Peyer's patch (tissue), 4 donors: ENCODE measurements around the gene CACNA2D1. TPM values are rescaled to one million over a fixed set of nuclear protein-coding genes. Genes with fewer than 3 reads are reported as not detected.

Source experiments
- DNase-seq, 3 donors: peaks; one replicate each; pipeline ENCODE4 v3.0.0-alpha.2; 2017 to 2019
- H3K27ac ChIP-seq, 4 donors: fragments of 200-600 bp; sonication (generic); one replicate each; pipeline ENCODE4 v1.5.1; 2016 to 2019
- H3K27me3 ChIP-seq, 2 donors: fragments of 200-600 bp; sonication (generic); one replicate each; pipeline ENCODE4 v1.5.1; 2019
- H3K36me3 ChIP-seq, 3 donors: fragments of 200-600 bp; sonication (generic); one replicate each; pipeline ENCODE4 v1.5.1; 2016 to 2019
- H3K4me1 ChIP-seq, 4 donors: fragments of 200-600 bp; sonication (generic); one replicate each; pipeline ENCODE4 v1.5.1; 2016 to 2019
- H3K4me3 ChIP-seq, 4 donors: fragments of 200-600 bp; sonication (generic); 1 replicate in 3 of 4; 2 replicates in 1 of 4; pipeline ENCODE4 v1.5.1; 2016 to 2019; ENCODE audit warnings: mild to moderate bottlenecking in 1 of 4
- H3K9me3 ChIP-seq, 4 donors: fragments of 200-600 bp; sonication (generic); one replicate each; pipeline ENCODE4 v1.5.1; 2016 to 2019; ENCODE audit warnings: mild to moderate bottlenecking in 1 of 4
- CTCF ChIP-seq, 6 experiments: fragments of 450-650 bp in 4 of 6; fragments of 200-600 bp in 2 of 6; sonication (generic) in 1 of 6; IDR thresholded peaks; one replicate each; pipeline ENCODE4 v1.5.1; 2017 to 2019; ENCODE audit warnings: antibody characterized with exemption in 6 of 6, mild to moderate bottlenecking in 3 of 6, moderate library complexity in 1 of 6
- POLR2A ChIP-seq, 2 donors: fragments of 450-650 bp; IDR thresholded peaks; one replicate each; pipeline ENCODE4 v1.5.1; 2017; ENCODE audit warnings: antibody characterized with exemption in 2 of 2, mild to moderate bottlenecking in 2 of 2, moderate library complexity in 2 of 2
- total RNA-seq, 4 donors: library from RNA; depleted of rRNA; stranded (reverse); fragments of >200 nt; gene quantifications; one replicate each; pipeline ENCODE4 v1.1.0, GENCODE V29; 2016

Gene CACNA2D1
- total RNA-seq, 4 donors from 2014 or later, result 5.5 to 85.0 (median 11.5) TPM

- no peak for DNase-seq
- Histone ChIP-seq H3K36me3 (no peaks in the 10 kb centered on the region), H3K4me3 (no peak overlapping the region), H3K4me1 (no peaks in the 10 kb centered on the region), H3K27ac (no peak overlapping the region), H3K9me3 (no peaks in the 10 kb centered on the region), H3K27me3 (no peaks in the 10 kb centered on the region)
- TF ChIP-seq CTCF (IDR thresholded peaks at IDR 0.05) (no peak), POLR2A (IDR thresholded peaks at IDR 0.05) (no peak)
Observed at GRCh38 chr7:82098414-82098813, 345.2 kb downstream of the CACNA2D1 start.

- DNase-seq, result no peak
- Histone ChIP-seq H3K36me3 (no peaks in the 10 kb centered on the region), H3K9me3 (no peaks in the 10 kb centered on the region), H3K27me3 (no peaks in the 10 kb centered on the region), H3K27ac (no peak overlapping the region), H3K4me1 (no peaks in the 10 kb centered on the region), H3K4me3 (no peak overlapping the region)
- TF ChIP-seq CTCF (IDR thresholded peaks at IDR 0.05) (no peak), POLR2A (IDR thresholded peaks at IDR 0.05) (no peak)
Observed at GRCh38 chr7:82091126-82091684, 352.4 kb downstream of the CACNA2D1 start.

- Histone ChIP-seq H3K4me3 (no peak overlapping the region), H3K9me3 (no peaks in the 10 kb centered on the region), H3K27me3 (no peaks in the 10 kb centered on the region), H3K36me3 (no peaks in the 10 kb centered on the region), H3K27ac (no peak overlapping the region), H3K4me1 (no peaks in the 10 kb centered on the region)
- TF ChIP-seq CTCF (IDR thresholded peaks at IDR 0.05), result no peak
- TF ChIP-seq POLR2A (IDR thresholded peaks at IDR 0.05), result no peak
- DNase-seq, result no peak
Observed at GRCh38 chr7:82087099-82087498, 356.5 kb downstream of the CACNA2D1 start.

GRCh38 chr7:82085116-82085515, 358.5 kb downstream of the CACNA2D1 start:
- no peaks in the 10 kb centered on the region for H3K36me3 ChIP-seq
- DNase-seq, result no peak

GRCh38 chr7:82081644-82082224, 361.8 kb downstream of the CACNA2D1 start:
- H3K4me3 ChIP-seq, result no peak overlapping the region
- TF ChIP-seq POLR2A (IDR thresholded peaks at IDR 0.05) (no peak), CTCF (IDR thresholded peaks at IDR 0.05) (no peak)
- H3K9me3 ChIP-seq, result no peaks in the 10 kb centered on the region
- H3K36me3 ChIP-seq, result no peaks in the 10 kb centered on the region
- H3K27me3 ChIP-seq, result no peaks in the 10 kb centered on the region
- no peak for DNase-seq
- no peaks in the 10 kb centered on the region for H3K4me1 ChIP-seq
- H3K27ac ChIP-seq, result no peak overlapping the region

More at GRCh38 chr7:82085116-82085515, 358.5 kb downstream of the CACNA2D1 start:
- Histone ChIP-seq H3K4me1 (no peaks in the 10 kb centered on the region), H3K27ac (no peak overlapping the region), H3K4me3 (no peak overlapping the region), H3K9me3 (no peaks in the 10 kb centered on the region), H3K27me3 (no peaks in the 10 kb centered on the region)
- no peak for TF ChIP-seq CTCF (IDR thresholded peaks at IDR 0.05)
- TF ChIP-seq POLR2A (IDR thresholded peaks at IDR 0.05), result no peak
